ENCODE measurements around the gene PCARE. TPM values are rescaled to one million over a fixed set of nuclear protein-coding genes. Genes with fewer than 3 reads are reported as not detected.

Gene PCARE
- total and polyA plus RNA-seq, 2 experiments from 2014 or later, result 2.2 TPM; not detected in 1

DNA sequence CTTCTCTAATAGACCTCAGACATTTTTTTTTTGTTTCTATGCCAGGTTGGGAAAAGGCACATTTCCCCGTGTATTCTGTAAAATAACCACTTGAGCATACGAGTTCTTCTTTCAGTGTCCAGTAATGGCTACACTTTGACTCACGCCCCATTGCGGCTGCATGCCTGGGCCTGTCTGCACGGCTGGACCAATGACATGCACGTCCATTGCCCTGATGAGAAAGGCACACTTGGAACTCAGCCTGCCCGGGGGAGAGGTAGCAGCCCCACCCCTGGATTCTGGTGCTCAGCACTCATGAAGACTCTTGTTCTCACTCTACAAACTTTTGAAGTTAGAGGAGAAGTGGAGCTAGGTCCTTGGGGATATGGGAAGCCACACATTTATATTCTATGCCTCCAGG is 5.8 kb downstream of the PCARE start:
- H4K20me1 ChIP-seq (ENCODE audit: insufficient read depth, poor library complexity, severe bottlenecking), result no peaks in the 10 kb centered on the region
- H3K9me2 ChIP-seq (replicated peaks; ENCODE audit: insufficient read depth), result no peaks in the 10 kb centered on the region
- TF ChIP-seq, protein P1, sequence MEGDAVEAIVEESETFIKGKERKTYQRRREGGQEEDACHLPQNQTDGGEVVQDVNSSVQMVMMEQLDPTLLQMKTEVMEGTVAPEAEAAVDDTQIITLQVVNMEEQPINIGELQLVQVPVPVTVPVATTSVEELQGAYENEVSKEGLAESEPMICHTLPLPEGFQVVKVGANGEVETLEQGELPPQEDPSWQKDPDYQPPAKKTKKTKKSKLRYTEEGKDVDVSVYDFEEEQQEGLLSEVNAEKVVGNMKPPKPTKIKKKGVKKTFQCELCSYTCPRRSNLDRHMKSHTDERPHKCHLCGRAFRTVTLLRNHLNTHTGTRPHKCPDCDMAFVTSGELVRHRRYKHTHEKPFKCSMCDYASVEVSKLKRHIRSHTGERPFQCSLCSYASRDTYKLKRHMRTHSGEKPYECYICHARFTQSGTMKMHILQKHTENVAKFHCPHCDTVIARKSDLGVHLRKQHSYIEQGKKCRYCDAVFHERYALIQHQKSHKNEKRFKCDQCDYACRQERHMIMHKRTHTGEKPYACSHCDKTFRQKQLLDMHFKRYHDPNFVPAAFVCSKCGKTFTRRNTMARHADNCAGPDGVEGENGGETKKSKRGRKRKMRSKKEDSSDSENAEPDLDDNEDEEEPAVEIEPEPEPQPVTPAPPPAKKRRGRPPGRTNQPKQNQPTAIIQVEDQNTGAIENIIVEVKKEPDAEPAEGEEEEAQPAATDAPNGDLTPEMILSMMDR (IDR thresholded peaks at IDR 0.05; ENCODE audit: poor library complexity), result no peak
- no peak for TF ChIP-seq EZH2phosphoT487 (IDR thresholded peaks at IDR 0.05; ENCODE audit: low read depth, severe bottlenecking, unreplicated experiment)
- no peak for TF ChIP-seq EZH2 (IDR thresholded peaks at IDR 0.05; ENCODE audit: borderline replicate concordance)
- no peak for DNase-seq (ENCODE audit: low spot score)
- H3K4me1 ChIP-seq (ENCODE audit: insufficient read depth), result peaks cover 22% of the 10 kb centered on the region
- H3K27ac ChIP-seq, result no peak overlapping the region
- H3K36me3 ChIP-seq (replicated peaks; ENCODE audit: insufficient read depth, low read depth), result no peaks in the 10 kb centered on the region
- no peak overlapping the region for H3K4me2 ChIP-seq
- no peaks in the 10 kb centered on the region for H3K79me2 ChIP-seq
- no peaks in the 10 kb centered on the region for H3K9me3 ChIP-seq (ENCODE audit: low read depth)
- WGBS (ENCODE audit: low lambda C conversion rate, missing lambda C conversion rate), result 89% methylated on average over 7 of the region's 7 CpGs
- no peak overlapping the region for H2AFZ ChIP-seq
- no peaks in the 10 kb centered on the region for H3K27me3 ChIP-seq
- H3K4me3 ChIP-seq, result no peak overlapping the region

DNA sequence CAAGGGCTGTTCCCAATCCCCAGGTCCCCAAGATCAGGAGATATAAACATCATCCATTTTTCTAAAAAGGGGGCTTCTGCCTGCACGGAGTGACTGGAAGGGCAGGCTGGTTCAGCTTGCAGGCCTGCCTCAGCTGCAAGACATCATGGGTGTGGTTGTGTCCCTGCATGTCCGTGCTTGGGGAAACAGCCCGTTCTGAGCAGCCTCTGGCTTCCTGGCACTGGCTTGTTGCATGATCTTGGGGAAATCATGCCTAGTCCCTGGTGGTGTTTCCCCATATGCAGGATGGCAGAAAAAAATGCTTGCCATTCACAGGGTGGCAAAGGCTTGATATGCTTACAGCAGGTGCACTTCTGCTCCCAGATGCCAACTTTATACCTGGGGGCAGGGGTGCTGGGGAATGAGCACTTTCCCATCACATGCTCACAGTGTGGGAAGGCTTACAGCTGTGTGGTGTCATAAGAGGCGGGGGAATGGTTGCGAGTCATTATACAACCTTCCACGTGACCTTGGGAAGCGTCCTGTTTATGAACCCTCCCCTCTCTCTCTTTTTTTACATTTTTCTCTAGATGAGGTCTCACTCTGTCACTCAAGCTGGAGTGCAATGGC is 7.2 kb downstream of the PCARE start:
- DNase-seq (ENCODE audit: low spot score), result no peak
- H3K9me3 ChIP-seq (ENCODE audit: low read depth), result no peaks in the 10 kb centered on the region
- H3K4me2 ChIP-seq, result no peak overlapping the region
- H3K27me3 ChIP-seq, result no peaks in the 10 kb centered on the region
- no peak overlapping the region for H3K27ac ChIP-seq
- no peak overlapping the region for H3K4me3 ChIP-seq
- H3K9me2 ChIP-seq (replicated peaks; ENCODE audit: insufficient read depth), result no peaks in the 10 kb centered on the region
- H3K36me3 ChIP-seq (replicated peaks; ENCODE audit: insufficient read depth, low read depth), result no peaks in the 10 kb centered on the region
- TF ChIP-seq EZH2phosphoT487 (IDR thresholded peaks at IDR 0.05; ENCODE audit: low read depth, severe bottlenecking, unreplicated experiment) (no peak), EZH2 (IDR thresholded peaks at IDR 0.05; ENCODE audit: borderline replicate concordance) (no peak)
- TF ChIP-seq, protein P1 (IDR thresholded peaks at IDR 0.05; ENCODE audit: poor library complexity), result no peak
- no peaks in the 10 kb centered on the region for H3K79me2 ChIP-seq
- 75% methylated on average over 7 of the region's 7 CpGs for WGBS (ENCODE audit: low lambda C conversion rate, missing lambda C conversion rate)
- H2AFZ ChIP-seq, result no peak overlapping the region
- peaks cover 28% of the 10 kb centered on the region for H3K4me1 ChIP-seq (ENCODE audit: insufficient read depth)
- no peaks in the 10 kb centered on the region for H4K20me1 ChIP-seq (ENCODE audit: insufficient read depth, poor library complexity, severe bottlenecking)

DNA sequence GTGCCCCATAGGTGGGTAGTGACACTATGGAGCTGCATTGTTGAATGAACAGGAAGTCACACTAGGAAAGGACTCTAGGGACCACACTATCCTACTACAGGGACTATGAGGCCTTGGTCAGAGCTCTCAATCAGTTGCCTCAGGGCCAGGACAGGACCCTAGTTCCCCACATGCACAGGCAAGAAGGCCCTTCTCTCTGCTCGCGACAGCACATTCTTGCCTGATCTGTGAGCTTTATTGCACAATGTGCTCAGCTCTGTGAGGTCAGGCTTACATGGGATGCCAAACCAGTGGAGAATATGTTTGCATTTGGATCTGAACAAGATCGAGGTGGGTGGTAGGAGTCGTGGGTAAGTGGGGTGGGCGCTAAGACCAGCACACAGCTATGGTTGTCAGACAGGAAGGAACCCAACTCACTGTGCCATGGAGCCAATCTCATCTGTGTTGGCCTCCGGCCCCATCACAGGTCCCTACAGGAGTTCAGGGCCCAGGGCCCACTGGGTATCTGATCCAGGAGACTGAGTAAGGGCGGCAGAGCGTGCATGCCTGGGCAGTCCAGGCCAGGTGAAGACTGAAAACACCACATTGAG is 8.0 kb downstream of the PCARE start:
- Histone ChIP-seq H2AFZ (no peak overlapping the region), H3K4me3 (no peak overlapping the region), H3K27me3 (no peaks in the 10 kb centered on the region), H4K20me1 (ENCODE audit: insufficient read depth, poor library complexity, severe bottlenecking) (no peaks in the 10 kb centered on the region), H3K4me2 (no peak overlapping the region), H3K9me2 (replicated peaks; ENCODE audit: insufficient read depth) (no peaks in the 10 kb centered on the region), H3K79me2 (no peaks in the 10 kb centered on the region), H3K4me1 (ENCODE audit: insufficient read depth) (peaks cover 28% of the 10 kb centered on the region), H3K9me3 (ENCODE audit: low read depth) (no peaks in the 10 kb centered on the region), H3K27ac (no peak overlapping the region), H3K36me3 (replicated peaks; ENCODE audit: insufficient read depth, low read depth) (no peaks in the 10 kb centered on the region)
- WGBS (ENCODE audit: low lambda C conversion rate, missing lambda C conversion rate), result 75% methylated on average over 8 of the region's 8 CpGs
- TF ChIP-seq EZH2 (IDR thresholded peaks at IDR 0.05; ENCODE audit: borderline replicate concordance), result no peak
- no peak for DNase-seq (ENCODE audit: low spot score)

DNA sequence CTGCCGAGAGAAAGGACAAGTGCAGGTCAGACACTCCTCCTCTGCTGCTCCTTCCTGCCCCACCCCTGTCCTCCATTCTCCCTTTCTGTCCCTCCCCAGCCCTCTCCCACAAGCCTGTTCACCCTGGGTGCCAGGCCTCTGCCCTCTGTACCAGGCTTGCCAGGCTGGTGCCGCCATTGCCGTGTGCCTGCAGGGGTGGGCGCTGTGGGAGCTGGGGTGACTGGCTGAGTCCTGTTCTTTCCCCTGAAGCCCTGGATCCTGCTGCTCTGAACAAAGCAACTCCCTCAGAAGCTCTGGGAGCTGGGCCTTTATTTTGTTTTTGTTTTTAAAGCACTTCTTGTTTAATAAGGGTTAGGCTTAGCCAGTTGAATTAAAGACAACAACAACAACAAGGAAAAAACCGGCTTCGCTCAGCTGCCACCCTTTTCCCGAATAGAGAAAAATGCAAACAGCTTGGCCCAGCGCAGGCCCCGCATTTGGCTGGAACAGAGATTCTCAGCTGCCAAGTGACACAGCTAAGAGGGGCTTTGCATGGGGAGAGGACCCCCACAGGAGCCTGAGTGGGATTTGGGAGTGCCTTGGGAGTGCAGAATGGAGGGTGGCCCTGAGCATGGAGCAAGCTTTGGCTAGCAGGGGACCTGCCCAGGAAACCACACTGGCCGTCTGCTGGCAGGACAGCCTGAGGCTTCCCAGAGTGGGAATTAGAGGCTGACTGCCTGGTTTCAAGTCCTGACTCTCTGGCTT is 9.1 kb downstream of the PCARE start:
- Histone ChIP-seq H3K79me2 (no peaks in the 10 kb centered on the region), H2AFZ (no peak overlapping the region), H3K9me3 (ENCODE audit: low read depth) (no peaks in the 10 kb centered on the region), H4K20me1 (ENCODE audit: insufficient read depth, poor library complexity, severe bottlenecking) (no peaks in the 10 kb centered on the region), H3K9me2 (replicated peaks; ENCODE audit: insufficient read depth) (no peaks in the 10 kb centered on the region), H3K36me3 (replicated peaks; ENCODE audit: insufficient read depth, low read depth) (no peaks in the 10 kb centered on the region), H3K27me3 (no peaks in the 10 kb centered on the region), H3K27ac (no peak overlapping the region), H3K4me3 (no peak overlapping the region), H3K4me1 (ENCODE audit: insufficient read depth) (peaks cover 28% of the 10 kb centered on the region), H3K4me2 (no peak overlapping the region)
- TF ChIP-seq EZH2 (IDR thresholded peaks at IDR 0.05; ENCODE audit: borderline replicate concordance) (no peak), EZH2phosphoT487 (IDR thresholded peaks at IDR 0.05; ENCODE audit: low read depth, severe bottlenecking, unreplicated experiment) (no peak)
- TF ChIP-seq, protein P1 (IDR thresholded peaks at IDR 0.05; ENCODE audit: poor library complexity), result no peak
- DNase-seq (ENCODE audit: low spot score), result no peak
- 87% methylated on average over 10 of the region's 10 CpGs for WGBS (ENCODE audit: low lambda C conversion rate, missing lambda C conversion rate)
